Hepatocyte (in vitro differentiated cells): Measurements from ENCODE around the gene NEUROG1.

Source experiments
- CTCF ChIP-seq: fragments of 200-600 bp; sonication (generic); IDR thresholded peaks from 2 replicates; pipeline ENCODE4 v1.5.1; 2016; ENCODE audit warnings: antibody characterized with exemption, mild to moderate bottlenecking; ENCODE audit not compliant: poor library complexity
- EZH2 ChIP-seq: fragments of 200-600 bp; sonication (generic); IDR thresholded peaks from 2 replicates; pipeline ENCODE4 v1.6.1; 2016; ENCODE audit warnings: antibody characterized with exemption, mild to moderate bottlenecking, borderline replicate concordance
- EZH2phosphoT487 ChIP-seq: fragments of 200-600 bp; sonication (generic); IDR thresholded peaks from one replicate; pipeline ENCODE4 v1.6.1; 2018; ENCODE audit warnings: antibody characterized with exemption, mild to moderate bottlenecking, low read depth, moderate library complexity; ENCODE audit not compliant: unreplicated experiment, severe bottlenecking

GRCh38 chr5:135537745-135538144, 2.0 kb upstream of the NEUROG1 start:
- TF ChIP-seq CTCF, result no peak
- no peak for TF ChIP-seq EZH2
- TF ChIP-seq EZH2phosphoT487, result no peak
